Inflammatory macrophage treated with lipopolysaccharide for 1 hour (primary cell): Measurements from ENCODE around the gene RRM1.
"Not testable (repeated sequence)": the region's sequence is repeated elsewhere in the genome, so short reads cannot be mapped to it uniquely, and the experiment has no call there.

Source experiments
- DNase-seq, 2 donors: peaks; one replicate each; pipeline ENCODE4 v3.0.0-alpha.2; 2020 to 2022

Gene RRM1

GRCh38 chr11:4140067-4140636, 45.6 kb downstream of the RRM1 start:
- DNase-seq = no peak

GRCh38 chr11:4146070-4146771, 51.6 kb downstream of the RRM1 start:
- no peak for DNase-seq

- no peak for DNase-seq
Measured at GRCh38 chr11:4146772-4147098, 52.1 kb downstream of the RRM1 start.

GRCh38 chr11:4154503-4154902, 59.9 kb downstream of the RRM1 start:
- no peak for DNase-seq

- no peak for DNase-seq
Measured at GRCh38 chr11:4156571-4156970, 62.0 kb downstream of the RRM1 start.

- not testable (repeated sequence) for DNase-seq
Measured at GRCh38 chr11:4158818-4159217, 64.2 kb downstream of the RRM1 start.

GRCh38 chr11:4161305-4161704, 66.7 kb downstream of the RRM1 start:
- DNase-seq = no peak

GRCh38 chr11:4164884-4165590, 70.4 kb downstream of the RRM1 start:
- no peak for DNase-seq

- no peak for DNase-seq
Measured at GRCh38 chr11:4167292-4167691, 72.7 kb downstream of the RRM1 start.

GRCh38 chr11:4167758-4168157, 73.2 kb downstream of the RRM1 start:
- DNase-seq = no peak

GRCh38 chr11:4175620-4176350, 81.2 kb downstream of the RRM1 start:
- DNase-seq = not testable (repeated sequence)

GRCh38 chr11:4178813-4179662, 84.4 kb downstream of the RRM1 start:
- DNase-seq = no peak

- no peak for DNase-seq
Measured at GRCh38 chr11:4180441-4181183, 86.0 kb downstream of the RRM1 start.

- DNase-seq = peak; percentile 30 to 67
Measured at GRCh38 chr11:4181782-4182721, 87.5 kb downstream of the RRM1 start.

- DNase-seq = no peak
Measured at GRCh38 chr11:4183410-4184057, 88.9 kb downstream of the RRM1 start.

- DNase-seq = no peak
Measured at GRCh38 chr11:4184163-4184916, 89.7 kb downstream of the RRM1 start.

GRCh38 chr11:4185561-4185960, 91.0 kb downstream of the RRM1 start:
- DNase-seq = no peak

GRCh38 chr11:4186464-4187054, 92.0 kb downstream of the RRM1 start:
- no peak for DNase-seq
